ENCODE measurements around the gene SETBP1.

GRCh38 chr18:44737623-44738022 lies 56.9 kb downstream of the SETBP1 start:
- TF ChIP-seq TCF7L2 (IDR thresholded peaks at IDR 0.05; ENCODE audit: low read depth, low read length) (no peak), CTCF (IDR thresholded peaks at IDR 0.05) (no peak), REST (IDR thresholded peaks at IDR 0.05; ENCODE audit: insufficient read depth in 1 of 2, low read depth in 2 of 2, low read length in 1 of 2) (no peak), SIN3A (IDR thresholded peaks at IDR 0.05; ENCODE audit: borderline replicate concordance, insufficient read depth, low read depth, low read length) (no peak)
